ENCODE results near the gene NDUFAF3.
A peak's percentile ranks its signal among the peaks of the same experiment; 100 is the strongest.

The NDUFAF3 gene

GRCh38 chr3:49021813-49022687, at the start of gene NDUFAF3 (continued):
- TF ChIP-seq ZNF174 (tag by site-specific recombination; IDR thresholded peaks at IDR 0.05) (no peak), ZNF654 (tag by site-specific recombination; IDR thresholded peaks at IDR 0.05; ENCODE audit: low read depth) (no peak), HOXA7 (CRISPR knock-in tag; IDR thresholded peaks at IDR 0.05; ENCODE audit: borderline replicate concordance) (no peak), ZNF140 (tag by site-specific recombination; IDR thresholded peaks at IDR 0.05) (no peak), ZNF548 (tag by site-specific recombination; IDR thresholded peaks at IDR 0.05) (no peak), ATF2 (tag by site-specific recombination; IDR thresholded peaks at IDR 0.05; ENCODE audit: low read depth) (peak; percentile 44; the same call in 1 of the 2 replicates), KLF7 (tag by site-specific recombination; IDR thresholded peaks at IDR 0.05; ENCODE audit: borderline replicate concordance) (peak; percentile 88; the same call in 1 of the 2 replicates), ZNF670 (tag by site-specific recombination; IDR thresholded peaks at IDR 0.05; ENCODE audit: low read depth) (no peak), KLF9 (tag by site-specific recombination; IDR thresholded peaks at IDR 0.05; ENCODE audit: low read depth) (no peak; the same call in 1 of the 2 replicates), ZSCAN30 (tag by site-specific recombination; IDR thresholded peaks at IDR 0.05) (peak; percentile 89), ZIC2 (tag by site-specific recombination; IDR thresholded peaks at IDR 0.05) (peak; percentile 65), YY2 (tag by site-specific recombination; IDR thresholded peaks at IDR 0.05) (peak; percentile 70), SP7 (tag by site-specific recombination; IDR thresholded peaks at IDR 0.05) (peak; percentile 80), GLI4 (tag by site-specific recombination; IDR thresholded peaks at IDR 0.05) (no peak), ELK4 (IDR thresholded peaks at IDR 0.05; ENCODE audit: borderline replicate concordance, low read depth, low read length) (no peak), IKZF3 (tag by site-specific recombination; IDR thresholded peaks at IDR 0.05) (peak; percentile 70), ZNF623 (tag by site-specific recombination; IDR thresholded peaks at IDR 0.05) (no peak), ZNF510 (tag by site-specific recombination; IDR thresholded peaks at IDR 0.05; ENCODE audit: insufficient replicate concordance) (no peak), ZNF121 (tag by site-specific recombination; IDR thresholded peaks at IDR 0.05) (no peak), ZFP37 (tag by site-specific recombination; IDR thresholded peaks at IDR 0.05) (peak; percentile 79), ZNF521 (tag by site-specific recombination; IDR thresholded peaks at IDR 0.05) (no peak), ZNF16 (tag by site-specific recombination; IDR thresholded peaks at IDR 0.05; ENCODE audit: low read depth) (no peak), ZFHX2 (tag by site-specific recombination; conservative IDR thresholded peaks at IDR 0.05) (peak; percentile 49), KLF16 (tag by site-specific recombination; IDR thresholded peaks at IDR 0.05) (no peak; the same call in 1 of the 2 replicates), ZXDB (tag by site-specific recombination; IDR thresholded peaks at IDR 0.05) (peak; percentile 87), ZNF112 (tag by site-specific recombination; IDR thresholded peaks at IDR 0.05) (no peak), ZNF138 (tag by site-specific recombination; IDR thresholded peaks at IDR 0.05; ENCODE audit: borderline replicate concordance) (no peak), ZNF621 (tag by site-specific recombination; IDR thresholded peaks at IDR 0.05) (no peak), ZNF530 (tag by site-specific recombination; IDR thresholded peaks at IDR 0.05; ENCODE audit: low read depth) (no peak), ZNF558 (tag by site-specific recombination; IDR thresholded peaks at IDR 0.05) (no peak), ZNF24 (tag by site-specific recombination; IDR thresholded peaks at IDR 0.05) (peak; percentile 56; the same call in 1 of the 2 replicates), MYNN (tag by site-specific recombination; IDR thresholded peaks at IDR 0.05; ENCODE audit: borderline replicate concordance) (0 out of 2 replicates have a peak, but pooled peaks have one; percentile 26), ZNF114 (tag by site-specific recombination; IDR thresholded peaks at IDR 0.05) (no peak), SETDB1 (IDR thresholded peaks at IDR 0.05; ENCODE audit: insufficient read length, low read length) (no peak), ZNF596 (tag by site-specific recombination; IDR thresholded peaks at IDR 0.05) (no peak), ZNF76 (tag by site-specific recombination; IDR thresholded peaks at IDR 0.05; ENCODE audit: borderline replicate concordance, low read depth) (peak; percentile 66; the same call in 1 of the 2 replicates), ZNF155 (tag by site-specific recombination; IDR thresholded peaks at IDR 0.05) (no peak), ZNF341 (tag by site-specific recombination; IDR thresholded peaks at IDR 0.05; ENCODE audit: low read depth) (peak; percentile 44)
- TF ChIP-seq, protein P1, sequence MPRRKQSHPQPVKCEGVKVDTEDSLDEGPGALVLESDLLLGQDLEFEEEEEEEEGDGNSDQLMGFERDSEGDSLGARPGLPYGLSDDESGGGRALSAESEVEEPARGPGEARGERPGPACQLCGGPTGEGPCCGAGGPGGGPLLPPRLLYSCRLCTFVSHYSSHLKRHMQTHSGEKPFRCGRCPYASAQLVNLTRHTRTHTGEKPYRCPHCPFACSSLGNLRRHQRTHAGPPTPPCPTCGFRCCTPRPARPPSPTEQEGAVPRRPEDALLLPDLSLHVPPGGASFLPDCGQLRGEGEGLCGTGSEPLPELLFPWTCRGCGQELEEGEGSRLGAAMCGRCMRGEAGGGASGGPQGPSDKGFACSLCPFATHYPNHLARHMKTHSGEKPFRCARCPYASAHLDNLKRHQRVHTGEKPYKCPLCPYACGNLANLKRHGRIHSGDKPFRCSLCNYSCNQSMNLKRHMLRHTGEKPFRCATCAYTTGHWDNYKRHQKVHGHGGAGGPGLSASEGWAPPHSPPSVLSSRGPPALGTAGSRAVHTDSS (tag by site-specific recombination; IDR thresholded peaks at IDR 0.05): no peak
